Renal pelvis (tissue), 12 donors: Measurements from ENCODE around the gene ABCA2. TPM values are rescaled to one million over a fixed set of nuclear protein-coding genes. Genes with fewer than 3 reads are reported as not detected.
A peak's percentile ranks its signal among the peaks of the same experiment; 100 is the strongest.

Experiments used
- DNase-seq: peaks from one replicate; pipeline ENCODE4 v3.0.0-alpha.2; 2013
- long read RNA-seq, 16 experiments: transcript quantifications; one replicate each; lab custom pipeline, GENCODE V29; 2026
- polyA plus RNA-seq, 3 donors: library from polyadenylated mRNA; unstranded; fragments of 120-200 nt; gene quantifications; one replicate each; pipeline ENCODE4 v1.2.1, GENCODE V29; 2013; ENCODE audit not compliant: insufficient read length in 3 of 3

ABCA2 gene, protein sequence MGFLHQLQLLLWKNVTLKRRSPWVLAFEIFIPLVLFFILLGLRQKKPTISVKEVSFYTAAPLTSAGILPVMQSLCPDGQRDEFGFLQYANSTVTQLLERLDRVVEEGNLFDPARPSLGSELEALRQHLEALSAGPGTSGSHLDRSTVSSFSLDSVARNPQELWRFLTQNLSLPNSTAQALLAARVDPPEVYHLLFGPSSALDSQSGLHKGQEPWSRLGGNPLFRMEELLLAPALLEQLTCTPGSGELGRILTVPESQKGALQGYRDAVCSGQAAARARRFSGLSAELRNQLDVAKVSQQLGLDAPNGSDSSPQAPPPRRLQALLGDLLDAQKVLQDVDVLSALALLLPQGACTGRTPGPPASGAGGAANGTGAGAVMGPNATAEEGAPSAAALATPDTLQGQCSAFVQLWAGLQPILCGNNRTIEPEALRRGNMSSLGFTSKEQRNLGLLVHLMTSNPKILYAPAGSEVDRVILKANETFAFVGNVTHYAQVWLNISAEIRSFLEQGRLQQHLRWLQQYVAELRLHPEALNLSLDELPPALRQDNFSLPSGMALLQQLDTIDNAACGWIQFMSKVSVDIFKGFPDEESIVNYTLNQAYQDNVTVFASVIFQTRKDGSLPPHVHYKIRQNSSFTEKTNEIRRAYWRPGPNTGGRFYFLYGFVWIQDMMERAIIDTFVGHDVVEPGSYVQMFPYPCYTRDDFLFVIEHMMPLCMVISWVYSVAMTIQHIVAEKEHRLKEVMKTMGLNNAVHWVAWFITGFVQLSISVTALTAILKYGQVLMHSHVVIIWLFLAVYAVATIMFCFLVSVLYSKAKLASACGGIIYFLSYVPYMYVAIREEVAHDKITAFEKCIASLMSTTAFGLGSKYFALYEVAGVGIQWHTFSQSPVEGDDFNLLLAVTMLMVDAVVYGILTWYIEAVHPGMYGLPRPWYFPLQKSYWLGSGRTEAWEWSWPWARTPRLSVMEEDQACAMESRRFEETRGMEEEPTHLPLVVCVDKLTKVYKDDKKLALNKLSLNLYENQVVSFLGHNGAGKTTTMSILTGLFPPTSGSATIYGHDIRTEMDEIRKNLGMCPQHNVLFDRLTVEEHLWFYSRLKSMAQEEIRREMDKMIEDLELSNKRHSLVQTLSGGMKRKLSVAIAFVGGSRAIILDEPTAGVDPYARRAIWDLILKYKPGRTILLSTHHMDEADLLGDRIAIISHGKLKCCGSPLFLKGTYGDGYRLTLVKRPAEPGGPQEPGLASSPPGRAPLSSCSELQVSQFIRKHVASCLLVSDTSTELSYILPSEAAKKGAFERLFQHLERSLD (N-terminal part only)
- polyA plus RNA-seq = 10 to 100 TPM; 56.6 to 68.7 (median 63.6) TPM
- long read RNA-seq, donor 1 = 0 reads
- long read RNA-seq, donor 2, partial matches to known transcripts = 5 of 8 reads
- long read RNA-seq, donor 2, other reads (novel, unspliced or antisense) = 0 of 8 reads
- long read RNA-seq, donor 3, partial matches to known transcripts = 0 of 2 reads
- long read RNA-seq, donor 3, other reads (novel, unspliced or antisense) = 0 of 2 reads
- long read RNA-seq, donor 4, partial matches to known transcripts = 0 of 3 reads
- long read RNA-seq, donor 4, other reads (novel, unspliced or antisense) = 0 of 3 reads
- long read RNA-seq, donor 5 = 0 reads
- long read RNA-seq, donor 6, partial matches to known transcripts = 5 of 9 reads
- long read RNA-seq, donor 6, other reads (novel, unspliced or antisense) = 0 of 9 reads
- long read RNA-seq, donor 7, partial matches to known transcripts = 5 of 5 reads
- long read RNA-seq, donor 7, other reads (novel, unspliced or antisense) = 0 of 5 reads
- long read RNA-seq, donor 8 = 0 reads
- long read RNA-seq, donor 9, partial matches to known transcripts = 13 of 14 reads
- long read RNA-seq, donor 9, other reads (novel, unspliced or antisense) = 0 of 14 reads
- long read RNA-seq, donor 10, partial matches to known transcripts = 10 of 10 reads
- long read RNA-seq, donor 10, other reads (novel, unspliced or antisense) = 0 of 10 reads
- long read RNA-seq, donor 11, partial matches to known transcripts = 0 of 1 reads
- long read RNA-seq, donor 11, other reads (novel, unspliced or antisense) = 0 of 1 reads
- long read RNA-seq, donor 12, partial matches to known transcripts = 7 of 9 reads
- long read RNA-seq, donor 12, other reads (novel, unspliced or antisense) = 0 of 9 reads
- long read RNA-seq, donor 13 = 0 reads
- long read RNA-seq, donor 14 = 0 reads
- long read RNA-seq, donor 15, full-length matches to known transcripts = 7 of 17 reads
- long read RNA-seq, donor 15, partial matches to known transcripts = 10 of 17 reads
- long read RNA-seq, donor 15, other reads (novel, unspliced or antisense) = 0 of 17 reads
- long read RNA-seq, donor 16, partial matches to known transcripts = 0 of 2 reads
- long read RNA-seq, donor 16, other reads (novel, unspliced or antisense) = 0 of 2 reads

DNA sequence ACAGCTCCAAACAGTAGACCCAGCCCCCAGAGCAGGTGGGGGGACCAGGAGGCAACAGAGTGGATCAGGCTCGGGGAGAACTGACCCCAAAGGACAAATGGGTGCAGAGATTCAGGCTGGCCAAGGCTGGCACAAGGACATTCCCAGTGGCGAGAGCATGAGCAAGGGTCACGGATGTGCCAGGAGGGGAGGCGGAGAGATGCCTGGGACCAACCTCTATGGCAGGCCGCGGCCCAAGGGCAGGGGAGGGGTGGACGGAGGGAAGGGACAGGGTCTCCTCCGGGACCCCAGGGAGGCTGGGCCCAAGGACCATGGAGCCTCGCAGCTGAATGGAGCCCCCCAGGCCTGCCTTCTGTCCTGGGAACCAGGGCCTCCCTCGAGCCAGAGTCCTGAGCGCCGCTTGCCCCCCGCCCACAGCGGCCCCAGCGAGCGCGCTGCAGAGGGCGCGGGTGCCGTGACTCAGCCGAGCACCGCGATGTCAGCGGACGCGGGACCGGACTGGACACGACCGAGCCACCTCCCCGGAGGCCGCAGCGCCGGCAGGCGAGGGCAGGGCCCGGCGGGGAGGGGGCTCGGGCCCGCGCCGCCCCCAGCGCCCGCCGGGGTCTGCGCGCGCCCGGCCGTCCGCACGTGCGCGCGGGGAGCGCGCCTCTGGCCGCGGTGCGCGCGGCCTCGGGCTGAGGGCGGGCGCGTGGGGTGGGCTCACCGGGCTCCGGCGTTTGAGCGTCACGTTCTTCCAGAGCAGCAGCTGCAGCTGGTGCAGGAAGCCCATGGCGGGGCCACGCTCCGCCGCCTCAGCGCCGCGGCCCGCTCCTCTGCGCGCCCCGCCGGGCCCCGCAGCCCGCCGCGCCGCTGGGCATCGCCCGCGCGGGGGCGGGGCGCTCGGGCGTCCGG is at the start of gene ABCA2:
TSS of gene ABCA2 (minus strand) at position 869 of the 894 bp plus-strand sequence. CDS start at position 772, 97 bp downstream.
- no peak for DNase-seq

DNA sequence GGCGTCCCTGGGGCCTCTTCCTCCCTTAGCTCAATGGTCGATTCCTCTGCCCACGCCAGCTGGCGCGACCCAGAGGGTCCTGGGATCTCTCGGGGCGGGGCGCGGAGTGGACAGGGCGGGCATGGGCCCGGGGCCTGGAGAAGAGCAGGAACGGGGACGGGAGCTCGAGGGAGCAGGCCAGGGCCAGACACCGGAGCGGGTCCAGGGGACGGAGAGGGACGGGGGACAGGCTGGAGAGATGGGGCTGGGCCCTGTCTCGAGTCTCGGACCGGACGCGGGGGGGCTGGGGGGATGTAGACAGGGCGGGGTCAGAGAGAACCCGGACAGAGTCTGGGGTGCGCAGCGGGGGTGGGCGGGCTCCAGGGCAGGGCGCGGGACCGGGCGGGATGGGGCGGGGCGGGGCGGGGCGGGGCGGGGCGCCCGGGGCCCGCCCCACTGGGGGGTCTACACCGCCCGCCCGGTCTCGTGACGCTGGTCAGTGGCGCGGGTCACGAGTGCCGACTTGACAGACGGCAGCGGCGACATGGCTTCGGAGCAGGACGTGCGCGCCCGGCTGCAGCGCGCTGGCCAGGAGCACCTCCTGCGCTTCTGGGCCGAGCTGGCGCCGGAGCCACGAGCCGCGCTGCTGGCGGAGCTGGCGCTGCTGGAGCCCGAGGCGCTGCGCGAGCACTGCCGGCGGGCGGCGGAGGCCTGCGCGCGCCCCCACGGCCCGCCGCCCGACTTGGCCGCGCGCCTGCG is 49.1 kb upstream of the ABCA2 start, which contains the start of gene UAP1L1:
TSS of gene UAP1L1 (plus strand) at position 508 of the 738 bp plus-strand sequence. CDS start at position 524, 16 bp downstream.
- DNase-seq = no peak

DNA sequence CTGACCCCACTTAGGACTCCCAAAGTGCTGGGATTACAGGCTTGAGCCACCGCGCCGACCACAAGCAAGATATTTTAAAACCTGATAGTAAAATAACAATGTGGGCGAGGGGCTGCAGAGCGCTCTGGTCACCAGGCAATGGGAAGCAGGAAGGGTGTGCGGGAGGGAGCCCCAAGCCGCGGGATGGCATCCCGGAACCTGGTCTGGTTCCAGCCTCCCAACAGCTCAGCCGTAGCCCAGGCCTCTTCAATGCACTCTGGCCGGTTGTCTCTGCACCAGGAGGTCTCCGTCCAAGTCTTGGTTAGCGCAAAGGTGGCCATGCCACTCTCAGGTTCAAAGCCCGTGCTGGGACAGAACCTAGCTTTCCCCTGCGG is 48.6 kb upstream of the ABCA2 start:
- DNase-seq = no peak

DNA sequence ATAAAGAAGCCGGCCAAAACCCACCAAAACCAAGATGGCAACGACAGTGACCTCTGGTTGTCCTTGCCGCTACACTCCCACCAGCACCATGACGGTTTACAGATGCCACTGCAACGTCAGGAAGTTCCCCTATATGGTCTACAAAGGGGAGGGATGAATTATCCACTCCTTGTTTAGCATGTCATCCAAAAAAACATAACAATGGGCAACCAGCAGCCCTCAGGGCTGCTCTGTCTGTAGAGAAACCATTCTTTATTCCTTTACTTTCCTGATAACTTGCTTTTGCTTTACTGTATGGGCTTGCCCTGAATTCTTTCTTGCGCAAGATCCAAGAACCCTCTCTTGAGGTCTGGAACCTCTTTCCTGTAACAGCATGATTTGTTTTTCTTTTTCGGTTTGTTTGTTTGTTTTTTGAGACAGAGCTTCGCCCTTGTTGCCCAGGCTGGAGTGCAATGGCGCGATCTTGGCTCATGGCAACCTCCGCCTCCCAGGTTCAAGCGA is 47.3 kb upstream of the ABCA2 start:
- no peak for DNase-seq

DNA sequence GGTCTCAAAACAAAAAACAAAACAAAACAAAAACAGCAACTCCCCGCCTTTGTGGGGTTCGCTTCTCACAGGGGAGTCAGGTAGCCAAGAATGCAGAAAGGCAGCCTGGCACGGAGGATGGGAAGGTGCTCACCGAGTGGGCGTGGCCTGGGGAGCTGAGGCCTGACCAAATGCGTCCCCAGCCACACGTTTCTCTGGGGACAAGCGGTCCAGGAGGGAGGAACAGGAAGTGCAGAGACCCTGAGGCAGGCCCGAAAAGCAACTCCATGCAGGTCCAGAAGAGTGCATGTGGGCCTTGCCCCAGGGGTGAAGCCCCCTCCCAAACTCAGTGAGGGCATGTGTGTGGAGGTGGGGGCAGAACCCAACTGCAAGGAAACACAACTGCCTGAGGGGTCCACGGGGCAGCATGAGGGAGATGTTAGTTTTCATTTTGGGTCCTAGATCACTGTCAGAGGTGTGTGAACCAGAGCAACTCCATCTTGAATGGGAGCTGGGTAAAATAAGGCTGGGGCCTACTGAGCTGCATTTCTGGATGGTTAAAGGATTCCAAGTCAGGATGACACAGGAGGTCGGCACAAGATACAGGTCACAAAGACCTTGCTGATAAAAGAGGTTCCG is 46.7 kb upstream of the ABCA2 start:
- no peak for DNase-seq

DNA sequence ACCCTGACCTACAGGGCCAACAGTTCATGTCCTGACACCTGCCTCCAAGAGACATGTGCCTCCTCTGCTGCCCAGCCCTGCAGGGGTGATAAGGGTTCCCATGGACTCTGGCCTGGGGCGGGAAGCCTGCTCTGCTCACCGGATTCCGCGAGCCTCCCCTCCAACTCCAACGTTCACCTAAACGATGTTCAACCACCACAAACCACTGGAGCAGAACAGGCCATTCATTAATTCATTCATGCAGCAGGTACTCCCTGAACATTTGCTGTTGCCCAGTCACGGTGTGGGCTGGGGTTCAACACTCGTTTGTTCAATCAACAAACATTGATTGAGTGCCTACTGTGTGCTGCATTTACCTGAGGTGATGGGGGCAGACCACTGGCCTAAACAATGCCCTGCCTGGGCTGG is 46.0 kb upstream of the ABCA2 start:
- DNase-seq = no peak

DNA sequence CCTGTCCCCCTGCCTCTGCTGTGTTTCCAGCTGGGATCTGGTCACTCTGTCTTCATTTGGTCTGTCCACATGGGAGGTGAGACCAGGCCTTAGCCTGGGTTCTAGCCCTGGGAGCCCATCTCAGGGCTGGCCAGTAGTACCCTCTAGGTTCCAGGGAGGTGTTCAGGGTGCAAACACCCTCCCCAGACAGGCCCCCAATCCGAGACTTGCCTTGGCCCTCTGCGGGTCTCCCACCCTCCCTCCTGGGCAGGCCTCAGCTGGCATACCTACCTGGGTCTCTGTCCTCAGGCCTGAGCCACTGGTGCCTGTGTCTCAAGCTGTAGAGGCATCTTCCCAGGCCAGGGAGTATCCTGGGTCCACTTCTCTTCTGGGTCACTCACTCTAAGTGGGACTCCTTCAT is 43.2 kb upstream of the ABCA2 start:
- DNase-seq = no peak

DNA sequence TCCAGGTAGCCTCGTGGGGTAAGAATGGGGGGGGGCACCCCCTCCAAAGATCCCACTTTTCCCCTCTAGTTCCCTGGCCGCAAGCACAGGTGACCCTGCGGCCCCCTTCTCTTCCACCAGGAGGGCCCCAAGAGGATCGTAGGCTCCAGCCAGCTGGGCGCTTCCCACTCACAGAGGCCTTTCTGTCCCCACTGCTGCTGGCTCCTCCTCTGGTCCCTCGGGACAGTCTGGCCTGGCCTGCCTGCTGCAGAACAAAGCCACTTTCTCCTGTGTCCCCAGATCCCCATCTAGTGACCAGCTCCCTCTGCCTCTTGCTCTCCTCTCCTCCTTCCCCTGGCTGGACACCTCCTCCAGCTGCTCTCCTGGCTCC is 42.9 kb upstream of the ABCA2 start:
- no peak for DNase-seq

DNA sequence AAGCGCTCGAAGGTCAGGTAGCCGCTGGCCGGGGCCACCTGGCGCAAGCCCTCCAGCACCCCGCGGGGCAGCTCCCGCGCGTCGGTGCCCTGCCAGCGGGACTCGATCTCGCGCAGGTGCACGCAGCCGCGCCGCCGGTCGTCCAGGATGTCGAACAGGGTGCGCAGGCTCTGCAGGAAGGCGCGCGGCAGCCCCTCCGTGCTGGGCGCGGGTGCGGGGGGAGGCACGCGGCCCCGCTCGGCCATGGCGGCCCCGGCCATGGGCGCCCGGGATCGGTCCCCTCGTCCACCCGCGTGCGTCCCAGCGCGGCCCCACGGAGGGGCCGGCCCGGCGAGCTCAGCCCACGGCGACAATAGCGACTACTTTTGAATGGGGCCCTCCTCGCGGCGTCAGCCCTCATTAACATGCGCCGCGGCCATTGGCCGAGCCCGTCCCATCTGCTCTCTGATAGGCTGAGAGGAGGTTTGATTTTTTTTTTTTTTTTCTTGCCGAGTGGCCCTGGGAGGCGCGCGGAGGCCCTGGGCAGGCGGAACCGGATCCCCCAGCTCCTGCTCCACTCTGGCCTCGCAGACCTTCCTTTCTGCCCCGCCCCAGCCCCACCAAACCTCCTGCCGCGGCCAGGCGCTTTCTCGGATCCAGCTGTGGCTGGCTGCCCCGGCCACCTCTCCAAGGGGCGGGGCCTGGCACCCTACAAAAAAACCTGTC is 42.3 kb upstream of the ABCA2 start, which contains the start of gene SAPCD2:
TSS of gene SAPCD2 (minus strand) at position 357 of the 705 bp plus-strand sequence. CDS start at position 260, 97 bp downstream.
- DNase-seq = peak; percentile 87

DNA sequence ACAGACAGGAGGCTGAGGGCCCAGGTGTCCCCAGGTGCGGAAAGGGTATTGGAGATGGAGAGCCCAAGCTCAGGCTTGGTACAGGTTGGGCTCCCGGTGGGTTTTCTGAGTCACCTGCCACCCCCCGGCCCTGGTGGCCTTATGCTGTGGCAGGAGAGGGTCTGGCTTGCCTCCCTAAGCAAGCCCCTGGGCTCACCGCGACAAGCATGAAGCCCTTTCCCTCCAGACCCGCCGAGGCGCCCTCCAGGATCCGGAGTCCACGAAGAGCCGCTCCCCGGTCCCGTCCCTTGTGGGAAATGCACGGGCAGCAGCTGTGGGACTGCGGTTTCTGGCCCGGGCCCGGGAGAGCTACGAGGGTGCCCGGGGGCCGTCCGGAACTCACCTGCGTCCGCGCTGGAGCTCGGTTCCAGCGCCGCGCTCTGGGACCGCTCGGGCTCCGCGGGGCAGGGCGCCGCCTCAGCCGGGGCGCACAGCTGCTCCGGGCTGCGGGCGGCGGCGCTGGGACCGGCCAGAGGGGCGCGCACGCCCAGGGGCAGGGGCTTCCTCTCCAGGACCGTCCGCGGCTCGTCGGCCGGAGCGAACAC is 41.6 kb upstream of the ABCA2 start:
- no peak for DNase-seq

DNA sequence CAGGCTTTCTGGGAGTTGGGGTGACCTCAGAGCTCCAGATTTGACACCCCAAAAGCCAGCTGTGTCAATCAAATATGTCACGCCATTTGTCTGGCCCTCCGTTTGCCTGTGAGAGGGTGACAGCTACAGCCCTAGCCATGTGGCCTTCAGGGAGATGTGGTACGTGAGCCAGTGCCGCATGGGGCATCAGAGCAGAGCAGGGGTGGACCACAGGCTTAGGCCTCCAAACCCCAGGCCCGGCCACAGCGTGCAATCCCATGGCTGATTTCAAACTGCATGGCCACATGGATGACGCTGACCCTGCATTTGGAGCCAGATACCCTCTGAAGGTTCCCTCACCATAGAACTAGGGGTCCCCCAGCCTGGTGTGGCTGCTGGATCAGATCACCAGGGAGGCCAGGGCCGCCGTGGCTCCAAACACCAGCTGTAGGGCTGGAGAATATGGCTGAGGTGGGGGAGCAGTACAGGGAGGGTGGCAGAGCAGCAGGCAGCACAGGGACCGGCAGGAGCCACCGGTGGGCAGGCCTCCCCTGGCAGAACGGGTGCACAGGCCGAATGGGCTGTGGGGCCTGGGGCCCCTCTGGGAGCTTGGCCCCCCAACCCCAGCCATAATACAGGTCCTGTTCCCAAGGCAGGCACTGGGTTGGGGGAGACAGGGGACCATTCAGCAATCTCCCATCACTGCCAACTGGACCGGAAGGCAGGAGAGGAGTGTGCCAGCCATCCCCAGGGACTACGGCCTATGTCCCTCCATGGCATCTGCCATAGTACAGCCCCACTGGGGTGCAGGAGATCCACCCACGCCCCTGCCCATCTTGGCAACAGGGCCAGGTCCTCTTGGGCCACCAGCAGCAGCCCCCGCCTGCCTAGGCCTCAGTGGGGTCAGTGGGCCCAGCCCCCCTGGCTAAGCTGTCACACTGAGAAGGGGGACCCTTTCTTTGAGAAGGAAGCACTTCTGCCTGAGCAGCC is 40.8 kb upstream of the ABCA2 start:
- no peak for DNase-seq

DNA sequence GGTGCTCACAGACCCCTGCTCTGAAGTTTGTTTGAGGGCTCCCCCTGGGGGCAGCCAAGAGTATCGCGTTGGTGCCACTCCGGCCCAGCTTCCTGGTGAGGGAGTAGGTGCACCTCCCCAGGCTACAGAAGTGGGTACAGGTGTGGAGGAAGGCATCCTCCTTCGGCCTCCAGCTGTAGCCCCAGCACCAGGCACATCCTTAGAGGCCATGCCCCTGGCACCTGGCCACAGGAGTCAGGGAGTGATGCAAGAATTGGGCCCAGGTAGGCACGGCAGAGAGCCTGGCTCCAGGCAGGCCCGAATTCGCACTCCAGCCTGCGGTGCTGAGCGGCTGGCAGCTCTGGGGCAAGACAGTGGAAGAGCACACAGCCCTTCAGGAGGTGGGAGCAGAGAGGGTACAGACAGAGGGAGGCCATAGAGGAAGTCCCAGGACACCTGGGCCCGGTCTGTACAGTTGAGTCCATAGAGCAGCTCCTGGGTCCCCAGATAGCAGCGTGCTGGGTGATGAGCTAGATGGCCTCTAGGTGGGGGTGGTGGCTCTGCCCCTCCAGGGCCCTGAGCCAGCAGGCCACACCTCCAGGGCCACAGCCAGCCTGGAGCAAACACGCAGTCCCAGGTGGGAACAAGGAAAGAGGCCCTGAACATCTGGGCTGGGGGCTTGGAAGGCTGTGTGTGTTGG is 40.0 kb upstream of the ABCA2 start:
- no peak for DNase-seq

DNA sequence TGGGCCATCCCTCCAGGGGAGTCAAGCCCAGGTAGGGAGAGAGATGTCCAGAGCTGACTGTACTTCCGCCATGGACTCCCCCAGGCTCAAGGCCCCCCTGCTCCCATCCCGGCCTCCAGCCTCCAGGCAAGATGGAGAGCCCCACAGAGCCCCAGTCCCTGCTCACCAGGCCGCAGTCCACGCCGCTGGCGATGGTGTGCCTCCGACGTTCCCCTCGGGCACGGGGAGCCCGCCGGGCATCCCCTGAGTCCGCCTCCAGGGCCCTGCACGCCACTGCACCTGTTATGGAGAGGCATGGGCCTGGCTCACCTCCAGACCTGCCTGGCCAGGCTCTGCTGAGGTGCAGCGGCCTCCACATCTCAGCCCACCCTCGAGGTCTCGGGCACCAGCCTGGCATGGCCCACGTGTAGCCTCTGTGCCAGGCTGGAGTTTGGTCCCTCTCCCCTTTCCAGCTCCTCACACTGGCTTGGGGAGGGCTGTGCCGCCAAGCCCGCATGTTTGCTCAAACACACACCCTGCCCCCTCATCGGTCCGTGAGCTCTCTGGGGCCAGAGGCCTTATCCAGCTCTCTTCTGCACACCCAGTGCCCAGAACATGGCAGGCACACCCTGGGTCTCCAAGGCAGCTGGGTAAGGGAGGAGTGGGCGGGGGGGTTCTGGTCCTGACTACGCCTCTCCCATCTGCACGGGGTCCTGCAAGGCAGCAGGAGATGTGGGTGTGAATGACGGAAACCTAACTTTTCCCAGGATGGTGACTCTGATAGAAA is 38.2 kb upstream of the ABCA2 start:
- no peak for DNase-seq
